Measurements from ENCODE around the gene H2AZ1.

The H2AZ1 gene

DNA sequence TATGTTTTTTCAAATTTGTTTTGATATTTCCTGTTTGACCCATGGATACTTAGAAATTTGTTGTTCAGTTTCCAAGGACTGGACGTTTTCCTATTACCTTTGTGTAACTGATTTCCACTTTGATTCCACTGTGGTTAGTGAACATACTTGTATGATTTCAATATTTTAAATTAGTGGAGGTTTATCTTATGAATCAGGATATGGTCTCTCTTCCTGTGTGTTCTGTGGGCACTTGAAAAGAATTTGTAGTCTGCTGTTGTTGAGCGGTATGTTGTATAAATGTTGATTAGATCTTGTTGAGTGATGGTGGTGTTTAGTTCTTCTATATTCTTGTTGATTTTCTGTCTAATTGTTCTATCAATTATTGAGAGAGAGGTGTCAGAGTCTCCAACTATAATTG is 34.6 kb downstream of the H2AZ1 start:
- no peak for TF ChIP-seq CTCF (conservative IDR thresholded peaks at IDR 0.05)

More for the DNA sequence above, 34.6 kb downstream of the H2AZ1 start:
- H3K27ac ChIP-seq, result no peak overlapping the region
